MM.1S (cell line): ENCODE data around the gene COBLL1.

ENCODE experiments used
- EZH2 ChIP-seq: fragments of 300-600 bp; sonication (generic); optimal IDR thresholded peaks from 2 replicates; pipeline ENCODE3; 2017; ENCODE audit warnings: low read depth, mild to moderate bottlenecking, antibody characterized with exemption, low read length, mixed read lengths
- EZH2phosphoT487 ChIP-seq: fragments of 300-600 bp; sonication (generic); IDR thresholded peaks from 2 replicates; pipeline ENCODE4 v1.6.1; 2018; ENCODE audit warnings: antibody characterized with exemption, low read length
- TF ChIP-seq, protein P1 (sequence below): fragments of 300-600 bp; sonication (generic); IDR thresholded peaks from 2 replicates; pipeline ENCODE4 v1.5.1; 2016; ENCODE audit warnings: antibody characterized with exemption, low read length, mixed read lengths

DNA sequence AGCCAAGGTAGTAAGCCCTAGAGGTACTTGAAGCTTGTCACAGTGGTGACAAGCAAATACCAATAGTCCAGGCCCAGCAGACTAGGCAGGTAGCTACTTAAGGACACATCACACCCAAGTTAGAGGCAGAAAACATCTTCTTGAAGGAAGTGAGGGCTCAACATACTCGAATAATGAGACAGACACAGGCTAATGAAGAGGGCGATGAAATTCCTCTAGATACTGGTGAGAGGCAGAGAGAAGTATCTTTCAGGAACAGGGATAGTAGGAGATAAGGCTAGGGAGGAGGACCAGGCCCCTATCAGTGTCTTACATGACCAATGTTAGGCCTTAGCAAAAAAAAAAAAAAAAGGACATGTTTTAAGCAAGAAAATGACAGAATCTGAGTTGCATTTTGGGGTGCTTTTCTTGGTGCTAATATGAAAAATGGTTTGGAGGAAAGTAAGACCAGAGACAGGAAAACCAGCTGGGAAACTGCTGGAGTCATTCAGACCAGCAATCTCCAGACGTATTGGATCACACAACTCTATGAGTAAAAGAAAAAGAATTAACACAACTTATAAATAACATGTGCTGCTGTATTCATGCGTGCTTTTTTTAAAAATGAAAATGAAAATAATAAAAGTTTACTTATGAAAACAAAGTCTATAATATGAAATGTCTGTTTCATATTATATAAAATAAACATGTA lies 37.7 kb downstream of the COBLL1 start:
- TF ChIP-seq, protein P1, sequence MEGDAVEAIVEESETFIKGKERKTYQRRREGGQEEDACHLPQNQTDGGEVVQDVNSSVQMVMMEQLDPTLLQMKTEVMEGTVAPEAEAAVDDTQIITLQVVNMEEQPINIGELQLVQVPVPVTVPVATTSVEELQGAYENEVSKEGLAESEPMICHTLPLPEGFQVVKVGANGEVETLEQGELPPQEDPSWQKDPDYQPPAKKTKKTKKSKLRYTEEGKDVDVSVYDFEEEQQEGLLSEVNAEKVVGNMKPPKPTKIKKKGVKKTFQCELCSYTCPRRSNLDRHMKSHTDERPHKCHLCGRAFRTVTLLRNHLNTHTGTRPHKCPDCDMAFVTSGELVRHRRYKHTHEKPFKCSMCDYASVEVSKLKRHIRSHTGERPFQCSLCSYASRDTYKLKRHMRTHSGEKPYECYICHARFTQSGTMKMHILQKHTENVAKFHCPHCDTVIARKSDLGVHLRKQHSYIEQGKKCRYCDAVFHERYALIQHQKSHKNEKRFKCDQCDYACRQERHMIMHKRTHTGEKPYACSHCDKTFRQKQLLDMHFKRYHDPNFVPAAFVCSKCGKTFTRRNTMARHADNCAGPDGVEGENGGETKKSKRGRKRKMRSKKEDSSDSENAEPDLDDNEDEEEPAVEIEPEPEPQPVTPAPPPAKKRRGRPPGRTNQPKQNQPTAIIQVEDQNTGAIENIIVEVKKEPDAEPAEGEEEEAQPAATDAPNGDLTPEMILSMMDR, result no peak
- TF ChIP-seq EZH2 (no peak), EZH2phosphoT487 (no peak)
